Stimulated activated effector memory CD8-positive, alpha-beta T cell treated with anti-CD3 and anti-CD28 coated beads, Interleukin-12 subunit alpha, Interleukin-12 subunit beta, amount 100 ng/mL, for 72 hours (primary cell): ENCODE results near the gene UBE3C.
"Not testable (repeated sequence)": the region's sequence is repeated elsewhere in the genome, so short reads cannot be mapped to it uniquely, and the experiment has no call there.

Source experiments
- ATAC-seq: fragments of 150-1000 bp; cut with Tn5 transposase; 2 replicates; pipeline ENCODE4 v1.10.0; 2021
- DNase-seq, 2 donors: peaks; one replicate each; pipeline ENCODE4 v3.0.0; 2021 to 2022; ENCODE audit warnings: low spot score in 2 of 2
- H3K27ac Mint-ChIP-seq: one replicate; pipeline ENCODE4 v1.8.0; 2022; ENCODE audit warnings: mild to moderate bottlenecking, mixed read lengths
- H3K36me3 Mint-ChIP-seq: one replicate; pipeline ENCODE4 v1.8.0; 2022; ENCODE audit warnings: mild to moderate bottlenecking, mixed read lengths
- H3K4me1 Mint-ChIP-seq: one replicate; pipeline ENCODE4 v1.8.0; 2022; ENCODE audit warnings: mixed read lengths
- H3K4me3 Mint-ChIP-seq: one replicate; pipeline ENCODE4 v1.8.0; 2022; ENCODE audit warnings: mild to moderate bottlenecking, mixed read lengths
- H3K9me3 Mint-ChIP-seq: one replicate; pipeline ENCODE4 v1.8.0; 2022; ENCODE audit warnings: mixed read lengths

Gene UBE3C

GRCh38 chr7:157224627-157225026 lies 85.9 kb downstream of the UBE3C start:
- Mint-ChIP-seq H3K36me3 (peaks cover 100% of the 10 kb centered on the region), H3K4me1 (no peaks in the 10 kb centered on the region), H3K4me3 (no peak overlapping the region), H3K9me3 (no peaks in the 10 kb centered on the region), H3K27ac (no peak overlapping the region)
- DNase-seq (no peak), ATAC-seq (no peak)

DNA sequence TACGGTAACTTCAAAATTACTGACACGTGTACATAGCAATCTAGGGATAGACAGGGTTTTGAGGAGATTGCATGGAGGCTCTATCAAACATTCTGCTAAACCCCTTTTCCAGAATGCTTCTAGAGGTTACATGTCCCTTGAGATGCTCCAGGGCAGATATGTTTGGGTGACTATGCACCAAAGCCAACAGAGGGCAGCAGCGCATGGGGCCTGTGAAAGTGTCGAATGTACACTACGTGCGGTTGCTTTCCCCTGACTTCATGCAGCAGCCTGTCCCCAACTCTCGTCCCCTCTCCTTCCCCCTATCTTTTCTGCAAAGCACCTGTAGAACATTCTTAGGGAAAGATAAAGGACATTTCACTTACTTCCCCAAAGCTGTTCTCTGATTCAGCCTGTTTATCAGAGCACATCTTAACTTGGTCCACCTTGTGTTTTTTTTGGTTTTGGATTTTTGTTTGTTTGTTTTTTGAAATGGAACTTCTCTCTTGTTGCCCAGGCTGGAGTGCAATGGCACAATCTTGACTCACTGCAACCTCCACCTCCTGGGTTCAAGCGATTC lies 90.2 kb downstream of the UBE3C start:
- H3K4me1 Mint-ChIP-seq = no peaks in the 10 kb centered on the region
- DNase-seq = no peak
- peak; percentile 46 for ATAC-seq
- H3K27ac Mint-ChIP-seq = peak overlapping the region; percentile 8
- H3K36me3 Mint-ChIP-seq = peaks cover 100% of the 10 kb centered on the region
- H3K9me3 Mint-ChIP-seq = no peaks in the 10 kb centered on the region
- H3K4me3 Mint-ChIP-seq = no peak overlapping the region

DNA sequence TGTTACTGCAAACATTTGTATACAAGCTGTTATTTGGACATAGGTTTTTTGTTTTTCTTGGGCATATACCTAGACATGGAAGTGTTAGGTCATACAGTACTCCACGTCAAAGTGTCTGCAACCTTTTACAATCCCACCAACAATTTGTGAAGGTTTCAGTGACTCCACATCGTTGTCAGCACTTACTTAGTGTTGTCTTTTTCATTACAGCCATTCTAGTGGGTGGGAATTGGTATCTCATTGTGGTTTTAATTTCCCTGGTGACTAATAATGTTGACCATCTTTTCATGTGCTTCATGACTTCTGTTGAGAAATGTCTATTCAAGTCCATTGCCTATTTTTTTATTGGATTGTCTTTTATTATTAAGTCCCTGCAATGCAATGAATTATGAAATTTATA lies 95.0 kb downstream of the UBE3C start:
- peaks cover 7% of the 10 kb centered on the region for H3K4me1 Mint-ChIP-seq
- DNase-seq = no peak
- peaks cover 93% of the 10 kb centered on the region for H3K36me3 Mint-ChIP-seq
- H3K9me3 Mint-ChIP-seq = no peaks in the 10 kb centered on the region
- H3K27ac Mint-ChIP-seq = no peak overlapping the region
- H3K4me3 Mint-ChIP-seq = no peak overlapping the region
- no peak for ATAC-seq

GRCh38 chr7:157234271-157234670 lies 95.5 kb downstream of the UBE3C start:
- H3K36me3 Mint-ChIP-seq = peaks cover 87% of the 10 kb centered on the region
- H3K27ac Mint-ChIP-seq = no peak overlapping the region
- no peak for DNase-seq
- H3K4me3 Mint-ChIP-seq = no peak overlapping the region
- ATAC-seq = no peak
- peaks cover under 1% of the 10 kb centered on the region for H3K9me3 Mint-ChIP-seq
- H3K4me1 Mint-ChIP-seq = peaks cover 9% of the 10 kb centered on the region

DNA sequence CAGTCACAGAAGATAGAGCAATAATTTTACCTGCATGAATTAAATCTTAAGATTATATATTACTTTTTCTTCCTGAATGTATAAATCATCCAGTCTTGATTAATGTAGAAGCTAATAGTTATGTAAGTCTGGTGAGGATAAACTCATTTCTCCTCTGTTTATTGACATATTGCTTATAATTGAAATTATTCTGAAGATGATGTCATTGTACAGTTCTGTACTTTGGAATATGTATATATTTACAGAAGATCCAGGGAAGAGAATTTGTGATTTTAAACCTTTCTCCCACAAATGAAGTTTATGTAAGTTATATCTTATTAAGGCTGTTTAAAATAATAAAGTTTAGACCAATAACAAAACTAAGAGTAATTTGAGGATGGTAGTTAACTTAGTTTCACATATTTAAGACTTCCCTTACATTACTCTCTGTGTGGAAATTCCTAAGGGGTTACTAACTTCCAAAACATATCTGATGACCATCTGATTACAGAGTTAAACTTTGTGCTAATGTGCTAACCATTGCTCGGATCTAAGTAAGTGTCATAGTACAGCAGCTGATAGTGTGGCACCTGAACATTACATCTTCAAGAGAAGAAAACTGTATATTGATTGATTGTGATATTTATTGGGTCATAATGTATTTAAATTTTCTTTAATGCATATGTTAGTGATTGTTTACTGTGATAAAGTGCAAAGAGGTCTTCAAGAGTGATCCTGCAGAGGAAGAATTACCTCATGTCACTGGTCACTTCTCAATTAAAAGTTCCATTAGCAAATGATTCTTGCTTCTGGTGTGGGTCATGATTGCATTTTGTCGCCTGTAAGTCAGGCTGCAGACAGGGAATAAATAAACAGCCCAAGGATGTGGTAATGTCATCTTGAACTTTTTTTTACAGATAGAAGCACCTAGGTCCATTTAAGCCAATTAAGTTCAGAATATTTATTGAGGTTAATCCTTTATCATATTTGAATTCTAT lies 96.9 kb downstream of the UBE3C start:
- no peak for DNase-seq
- ATAC-seq = no peak
- Mint-ChIP-seq H3K4me3 (no peak overlapping the region), H3K4me1 (peaks cover 15% of the 10 kb centered on the region), H3K36me3 (peaks cover 81% of the 10 kb centered on the region), H3K9me3 (peaks cover 3% of the 10 kb centered on the region), H3K27ac (no peak overlapping the region)

GRCh38 chr7:157238087-157238486 lies 99.4 kb downstream of the UBE3C start:
- ATAC-seq = no peak
- Mint-ChIP-seq H3K9me3 (peaks cover 3% of the 10 kb centered on the region), H3K4me1 (peaks cover 22% of the 10 kb centered on the region), H3K27ac (peak overlapping the region; percentile 76), H3K36me3 (peaks cover 71% of the 10 kb centered on the region), H3K4me3 (no peak overlapping the region)
- DNase-seq = no peak

GRCh38 chr7:157239571-157240270 lies 101.0 kb downstream of the UBE3C start:
- Mint-ChIP-seq H3K27ac (no peak overlapping the region), H3K36me3 (peaks cover 54% of the 10 kb centered on the region)
- ATAC-seq = no peak

GRCh38 chr7:157241631-157242030 lies 102.9 kb downstream of the UBE3C start:
- Mint-ChIP-seq H3K4me1 (peaks cover 28% of the 10 kb centered on the region), H3K4me3 (no peak overlapping the region), H3K9me3 (peaks cover 3% of the 10 kb centered on the region), H3K36me3 (peaks cover 41% of the 10 kb centered on the region), H3K27ac (no peak overlapping the region)
- no peak for ATAC-seq
- DNase-seq = no peak

More at GRCh38 chr7:157239571-157240270, 101.0 kb downstream of the UBE3C start:
- Mint-ChIP-seq H3K9me3 (peaks cover 3% of the 10 kb centered on the region), H3K4me1 (peaks cover 28% of the 10 kb centered on the region), H3K4me3 (no peak overlapping the region)
- no peak for DNase-seq

GRCh38 chr7:157244516-157245294 lies 106.0 kb downstream of the UBE3C start:
- DNase-seq (no peak), ATAC-seq (no peak)
- Mint-ChIP-seq H3K4me3 (no peak overlapping the region), H3K9me3 (no peaks in the 10 kb centered on the region), H3K36me3 (peaks cover 33% of the 10 kb centered on the region), H3K27ac (no peak overlapping the region), H3K4me1 (peaks cover 14% of the 10 kb centered on the region)

GRCh38 chr7:157246052-157246451 lies 107.3 kb downstream of the UBE3C start:
- Mint-ChIP-seq H3K4me3 (no peak overlapping the region), H3K36me3 (peaks cover 39% of the 10 kb centered on the region), H3K9me3 (no peaks in the 10 kb centered on the region), H3K4me1 (peaks cover 8% of the 10 kb centered on the region), H3K27ac (peak overlapping the region; percentile 54)
- no peak for ATAC-seq
- no peak for DNase-seq

GRCh38 chr7:157248659-157249058 lies 109.9 kb downstream of the UBE3C start:
- ATAC-seq = no peak
- Mint-ChIP-seq H3K9me3 (no peaks in the 10 kb centered on the region), H3K27ac (no peak overlapping the region), H3K4me3 (no peak overlapping the region), H3K36me3 (peaks cover 51% of the 10 kb centered on the region), H3K4me1 (peaks cover under 1% of the 10 kb centered on the region)
- no peak for DNase-seq

- Mint-ChIP-seq H3K9me3 (no peaks in the 10 kb centered on the region), H3K4me1 (no peaks in the 10 kb centered on the region), H3K4me3 (no peak overlapping the region), H3K27ac (no peak overlapping the region), H3K36me3 (peaks cover 72% of the 10 kb centered on the region)
- DNase-seq = peak; percentile 39 to 70
- peak; percentile 75 for ATAC-seq
Observed at GRCh38 chr7:157250605-157251228, 112.0 kb downstream of the UBE3C start.

GRCh38 chr7:157251817-157252216 lies 113.1 kb downstream of the UBE3C start:
- not testable (repeated sequence) for DNase-seq, ATAC-seq, H3K4me1 Mint-ChIP-seq, H3K9me3 Mint-ChIP-seq, H3K4me3 Mint-ChIP-seq
- H3K27ac Mint-ChIP-seq = peak overlapping the region; percentile 77
- H3K36me3 Mint-ChIP-seq = peaks cover 83% of the 10 kb centered on the region

- Mint-ChIP-seq H3K9me3 (no peaks in the 10 kb centered on the region), H3K36me3 (peaks cover 100% of the 10 kb centered on the region), H3K4me1 (no peaks in the 10 kb centered on the region), H3K27ac (no peak overlapping the region), H3K4me3 (no peak overlapping the region)
- DNase-seq = no peak
- ATAC-seq = no peak
Observed at GRCh38 chr7:157253850-157254249, 115.1 kb downstream of the UBE3C start.
